GM23338 (cell line): ENCODE measurements around the gene PLPP7. TPM values are rescaled to one million over a fixed set of nuclear protein-coding genes. Genes with fewer than 3 reads are reported as not detected.

Source experiments
- ATAC-seq: fragments of 200-7000 bp; cut with Tn5 transposase; 3 replicates; pipeline ENCODE4 v1.9.1; 2020
- DNase-seq: peaks from one replicate; pipeline ENCODE4 v3.0.0-alpha.2; 2015; ENCODE audit warnings: low spot score
- H2AFZ ChIP-seq: fragments of 200-600 bp; sonication (generic); 2 replicates; pipeline ENCODE4 v1.8.0; 2016; ENCODE audit warnings: antibody characterized with exemption, mild to moderate bottlenecking, moderate library complexity
- H3F3A ChIP-seq: fragments of 200-600 bp; sonication (generic); replicated peaks from 2 replicates; pipeline ENCODE4 v1.8.0; 2017; ENCODE audit warnings: antibody characterized with exemption, mixed run types, low read depth
- H3K27ac ChIP-seq: fragments of 200-600 bp; sonication (generic); 2 replicates; pipeline ENCODE4 v1.6.1; 2016; ENCODE audit warnings: low read depth
- H3K27me3 ChIP-seq: fragments of 200-600 bp; sonication (generic); 2 replicates; pipeline ENCODE4 v1.8.0; 2016; ENCODE audit warnings: mild to moderate bottlenecking, mixed run types, moderate library complexity; ENCODE audit not compliant: insufficient read depth
- H3K36me3 ChIP-seq: fragments of 200-600 bp; sonication (generic); 2 replicates; pipeline ENCODE4 v1.8.0; 2016; ENCODE audit warnings: mild to moderate bottlenecking; ENCODE audit not compliant: insufficient read depth
- H3K4me1 ChIP-seq: fragments of 200-600 bp; sonication (generic); 2 replicates; pipeline ENCODE4 v1.8.0; 2016; ENCODE audit warnings: mild to moderate bottlenecking, moderate library complexity; ENCODE audit not compliant: insufficient read depth
- H3K4me2 ChIP-seq: fragments of 200-600 bp; sonication (generic); 2 replicates; pipeline ENCODE4 v1.7.1; 2017; ENCODE audit warnings: mixed run types
- H3K4me3 ChIP-seq: fragments of 200-600 bp; sonication (generic); 2 replicates; pipeline ENCODE4 v1.6.1; 2016; ENCODE audit warnings: mixed run types
- H3K79me2 ChIP-seq: fragments of 200-600 bp; sonication (generic); replicated peaks from 2 replicates; pipeline ENCODE4 v1.8.0; 2017; ENCODE audit warnings: mild to moderate bottlenecking; ENCODE audit not compliant: insufficient read depth
- H3K9me2 ChIP-seq: fragments of 200-600 bp; sonication (generic); 2 replicates; pipeline ENCODE4 v1.8.0; 2017; ENCODE audit not compliant: insufficient read depth
- H4K20me1 ChIP-seq: fragments of 200-600 bp; sonication (generic); replicated peaks from 2 replicates; pipeline ENCODE4 v1.8.0; 2017; ENCODE audit warnings: mild to moderate bottlenecking; ENCODE audit not compliant: insufficient read depth
- H3K27ac Mint-ChIP-seq: 2 replicates; pipeline ENCODE4 v1.8.0; 2020; ENCODE audit warnings: inconsistent platforms, mild to moderate bottlenecking, moderate library complexity, mixed read lengths
- H3K27me3 Mint-ChIP-seq: 3 replicates; pipeline ENCODE4 v1.8.0; 2022; ENCODE audit warnings: low read depth, mild to moderate bottlenecking, moderate library complexity, mixed read lengths, inconsistent platforms; ENCODE audit not compliant: insufficient read depth, poor library complexity
- H3K36me3 Mint-ChIP-seq: 3 replicates; pipeline ENCODE4 v1.8.0; 2021; ENCODE audit warnings: low read depth, mild to moderate bottlenecking, inconsistent platforms, moderate library complexity, mixed read lengths
- H3K4me1 Mint-ChIP-seq: 3 replicates; pipeline ENCODE4 v1.8.0; 2020; ENCODE audit warnings: mild to moderate bottlenecking, inconsistent platforms, mixed read lengths
- H3K4me3 Mint-ChIP-seq: 3 replicates; pipeline ENCODE4 v1.8.0; 2021; ENCODE audit warnings: moderate library complexity, mild to moderate bottlenecking, inconsistent platforms, mixed read lengths
- H3K9me3 Mint-ChIP-seq: 3 replicates; pipeline ENCODE4 v1.8.0; 2020; ENCODE audit warnings: moderate library complexity, mild to moderate bottlenecking, inconsistent platforms, mixed read lengths
- EZH2phosphoT487 ChIP-seq: fragments of 200-600 bp; sonication (generic); IDR thresholded peaks from one replicate; pipeline ENCODE4 v1.8.1; 2018; ENCODE audit warnings: antibody characterized with exemption; ENCODE audit not compliant: unreplicated experiment
- STAT1 ChIP-seq: IDR thresholded peaks from one replicate; pipeline ENCODE4 v1.6.1; 2016; ENCODE audit warnings: antibody characterized with exemption; ENCODE audit not compliant: unreplicated experiment
- polyA plus RNA-seq: library from polyadenylated mRNA; unstranded; fragments of >200 nt; fragmentation: Nextera tagmentation; extraction: Ambion mirVana; gene quantifications from 2 replicates; pipeline ENCODE4 v1.2.1, GENCODE V29; 2016
- total RNA-seq: library from RNA; depleted of rRNA; stranded (reverse); fragments of >200 nt; shearing (Covaris generic); gene quantifications from 2 replicates; pipeline ENCODE4 v1.2.3, GENCODE V29; 2014
- TF ChIP-seq, protein P1 (sequence below), 2 experiments: fragments of 200-600 bp in 1 of 2; sonication (generic) in 1 of 2; conservative IDR thresholded peaks; 2 replicates each; pipeline versions ENCODE4 v1.5.1 to v1.6.1; 2016 to 2017; ENCODE audit warnings: antibody characterized with exemption in 2 of 2, low read depth in 2 of 2, mild to moderate bottlenecking in 2 of 2, moderate library complexity in 1 of 2
- TF ChIP-seq, protein P2 (sequence below): IDR thresholded peaks from one replicate; pipeline ENCODE4 v1.6.1; 2018; ENCODE audit warnings: antibody characterized with exemption; ENCODE audit not compliant: unreplicated experiment

PLPP7 gene
- total and polyA plus RNA-seq, 2 experiments from 2014 or later: 1.6 to 2.4 TPM

DNA sequence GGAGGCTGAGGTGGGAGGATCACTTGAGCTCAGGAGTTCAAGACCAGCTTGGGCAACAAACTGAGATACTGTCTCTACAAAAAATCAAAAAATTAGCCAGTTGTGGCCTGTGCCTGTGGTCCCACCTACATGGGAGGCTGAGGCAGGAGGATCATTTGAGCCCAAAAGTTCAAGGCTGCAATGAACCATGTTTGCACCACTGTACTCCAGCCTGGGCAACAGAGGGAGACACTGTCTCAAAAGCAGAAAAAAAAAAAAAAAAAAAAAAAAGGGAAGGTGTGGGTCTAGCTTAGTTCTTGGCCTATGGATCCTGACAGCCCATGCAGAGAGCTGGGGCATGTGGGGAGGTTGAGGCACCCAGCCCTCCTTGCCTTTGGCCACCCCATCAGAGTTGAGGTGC is 10.9 kb downstream of the PLPP7 start:
- Histone ChIP-seq H3F3A (no peaks in the 10 kb centered on the region), H3K27ac (no peak overlapping the region), H3K27me3 (no peaks in the 10 kb centered on the region), H4K20me1 (no peaks in the 10 kb centered on the region), H3K4me3 (no peak overlapping the region), H3K79me2 (no peaks in the 10 kb centered on the region), H3K4me1 (no peaks in the 10 kb centered on the region), H3K36me3 (no peaks in the 10 kb centered on the region), H3K9me2 (no peaks in the 10 kb centered on the region), H2AFZ (no peak overlapping the region), H3K4me2 (no peak overlapping the region)
- Mint-ChIP-seq H3K9me3 (no peaks in the 10 kb centered on the region), H3K27me3 (peaks cover 10% of the 10 kb centered on the region), H3K4me1 (peaks cover 6% of the 10 kb centered on the region; the same call in 1 of the 3 replicates), H3K36me3 (no peaks in the 10 kb centered on the region), H3K27ac (no peak overlapping the region), H3K4me3 (no peak overlapping the region)
- DNase-seq (no peak), ATAC-seq (no peak)
- TF ChIP-seq STAT1: no peak
- TF ChIP-seq, protein P1, sequence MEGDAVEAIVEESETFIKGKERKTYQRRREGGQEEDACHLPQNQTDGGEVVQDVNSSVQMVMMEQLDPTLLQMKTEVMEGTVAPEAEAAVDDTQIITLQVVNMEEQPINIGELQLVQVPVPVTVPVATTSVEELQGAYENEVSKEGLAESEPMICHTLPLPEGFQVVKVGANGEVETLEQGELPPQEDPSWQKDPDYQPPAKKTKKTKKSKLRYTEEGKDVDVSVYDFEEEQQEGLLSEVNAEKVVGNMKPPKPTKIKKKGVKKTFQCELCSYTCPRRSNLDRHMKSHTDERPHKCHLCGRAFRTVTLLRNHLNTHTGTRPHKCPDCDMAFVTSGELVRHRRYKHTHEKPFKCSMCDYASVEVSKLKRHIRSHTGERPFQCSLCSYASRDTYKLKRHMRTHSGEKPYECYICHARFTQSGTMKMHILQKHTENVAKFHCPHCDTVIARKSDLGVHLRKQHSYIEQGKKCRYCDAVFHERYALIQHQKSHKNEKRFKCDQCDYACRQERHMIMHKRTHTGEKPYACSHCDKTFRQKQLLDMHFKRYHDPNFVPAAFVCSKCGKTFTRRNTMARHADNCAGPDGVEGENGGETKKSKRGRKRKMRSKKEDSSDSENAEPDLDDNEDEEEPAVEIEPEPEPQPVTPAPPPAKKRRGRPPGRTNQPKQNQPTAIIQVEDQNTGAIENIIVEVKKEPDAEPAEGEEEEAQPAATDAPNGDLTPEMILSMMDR (conservative IDR thresholded peaks at IDR 0.05; ENCODE audit: low read depth in 2 of 2): no peak
- TF ChIP-seq, protein P2, sequence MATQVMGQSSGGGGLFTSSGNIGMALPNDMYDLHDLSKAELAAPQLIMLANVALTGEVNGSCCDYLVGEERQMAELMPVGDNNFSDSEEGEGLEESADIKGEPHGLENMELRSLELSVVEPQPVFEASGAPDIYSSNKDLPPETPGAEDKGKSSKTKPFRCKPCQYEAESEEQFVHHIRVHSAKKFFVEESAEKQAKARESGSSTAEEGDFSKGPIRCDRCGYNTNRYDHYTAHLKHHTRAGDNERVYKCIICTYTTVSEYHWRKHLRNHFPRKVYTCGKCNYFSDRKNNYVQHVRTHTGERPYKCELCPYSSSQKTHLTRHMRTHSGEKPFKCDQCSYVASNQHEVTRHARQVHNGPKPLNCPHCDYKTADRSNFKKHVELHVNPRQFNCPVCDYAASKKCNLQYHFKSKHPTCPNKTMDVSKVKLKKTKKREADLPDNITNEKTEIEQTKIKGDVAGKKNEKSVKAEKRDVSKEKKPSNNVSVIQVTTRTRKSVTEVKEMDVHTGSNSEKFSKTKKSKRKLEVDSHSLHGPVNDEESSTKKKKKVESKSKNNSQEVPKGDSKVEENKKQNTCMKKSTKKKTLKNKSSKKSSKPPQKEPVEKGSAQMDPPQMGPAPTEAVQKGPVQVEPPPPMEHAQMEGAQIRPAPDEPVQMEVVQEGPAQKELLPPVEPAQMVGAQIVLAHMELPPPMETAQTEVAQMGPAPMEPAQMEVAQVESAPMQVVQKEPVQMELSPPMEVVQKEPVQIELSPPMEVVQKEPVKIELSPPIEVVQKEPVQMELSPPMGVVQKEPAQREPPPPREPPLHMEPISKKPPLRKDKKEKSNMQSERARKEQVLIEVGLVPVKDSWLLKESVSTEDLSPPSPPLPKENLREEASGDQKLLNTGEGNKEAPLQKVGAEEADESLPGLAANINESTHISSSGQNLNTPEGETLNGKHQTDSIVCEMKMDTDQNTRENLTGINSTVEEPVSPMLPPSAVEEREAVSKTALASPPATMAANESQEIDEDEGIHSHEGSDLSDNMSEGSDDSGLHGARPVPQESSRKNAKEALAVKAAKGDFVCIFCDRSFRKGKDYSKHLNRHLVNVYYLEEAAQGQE: no peak

DNA sequence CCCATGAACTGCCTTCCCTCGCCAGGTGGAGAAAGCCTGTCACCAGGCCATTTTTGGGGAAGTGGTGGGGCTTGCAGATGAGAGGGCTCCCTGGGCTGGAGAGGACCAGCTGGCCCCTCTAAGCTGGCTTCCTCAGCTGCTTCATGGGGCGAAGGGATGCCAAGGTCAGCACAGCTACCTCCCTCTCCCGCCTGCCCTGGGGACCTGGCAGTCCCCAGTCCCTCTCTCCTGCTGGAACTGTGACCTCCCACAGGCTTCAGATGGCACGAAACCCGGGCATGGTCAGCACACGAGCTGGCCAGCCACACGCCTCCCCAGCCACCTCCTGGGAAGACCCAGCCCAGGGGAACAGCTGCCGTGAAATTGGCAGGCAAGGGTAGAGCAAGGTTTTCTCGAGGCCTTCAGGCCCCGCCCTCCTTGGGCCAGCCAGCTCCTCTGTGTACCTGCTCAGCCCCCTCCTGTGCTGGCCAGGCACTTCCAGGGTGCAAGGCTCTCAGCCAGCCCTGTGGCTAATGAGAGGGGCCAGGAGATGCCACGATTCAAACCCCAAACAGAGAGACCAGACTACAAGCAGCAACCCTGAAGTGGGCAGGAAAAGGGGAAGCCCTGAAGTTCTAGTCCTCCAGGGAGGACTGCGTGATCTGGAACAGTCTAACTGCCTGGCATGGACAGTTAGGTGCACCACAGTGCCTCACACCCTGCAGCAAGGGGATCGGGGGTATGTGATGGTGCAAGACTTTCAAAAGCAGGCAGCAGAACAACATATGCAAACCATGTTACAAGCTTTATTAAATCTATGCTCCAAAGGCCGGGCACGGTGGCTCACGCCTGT is 12.9 kb downstream of the PLPP7 start:
- no peaks in the 10 kb centered on the region for H3K36me3 Mint-ChIP-seq
- H3K36me3 ChIP-seq: no peaks in the 10 kb centered on the region
- H3K9me3 Mint-ChIP-seq: no peaks in the 10 kb centered on the region
- no peak overlapping the region for H3K27ac ChIP-seq
- H3K4me3 Mint-ChIP-seq: no peak overlapping the region
- no peak overlapping the region for H3K4me2 ChIP-seq
- H3K27me3 ChIP-seq: no peaks in the 10 kb centered on the region
- no peaks in the 10 kb centered on the region for H3F3A ChIP-seq
- H3K4me1 ChIP-seq: no peaks in the 10 kb centered on the region
- no peaks in the 10 kb centered on the region for H4K20me1 ChIP-seq
- H3K27me3 Mint-ChIP-seq: peaks cover 17% of the 10 kb centered on the region
- peaks cover 6% of the 10 kb centered on the region; the same call in 1 of the 3 replicates for H3K4me1 Mint-ChIP-seq
- H3K27ac Mint-ChIP-seq: no peak overlapping the region
- no peak for DNase-seq
- no peaks in the 10 kb centered on the region for H3K9me2 ChIP-seq
- peak; percentile 60 for ATAC-seq
- no peaks in the 10 kb centered on the region for H3K79me2 ChIP-seq
- H2AFZ ChIP-seq: no peak overlapping the region
- H3K4me3 ChIP-seq: no peak overlapping the region
- TF ChIP-seq, protein P2: no peak
- TF ChIP-seq EZH2phosphoT487: no peak
